ENCODE results near the gene SLC22A9.

GRCh38 chr11:63444160-63444559, 74.6 kb downstream of the SLC22A9 start:
- TF ChIP-seq NFIC (IDR thresholded peaks at IDR 0.05; ENCODE audit: borderline replicate concordance): no peak
- TF ChIP-seq POLR2AphosphoS5 (IDR thresholded peaks at IDR 0.05; ENCODE audit: low read depth, low read length): no peak
- TF ChIP-seq RAD21 (IDR thresholded peaks at IDR 0.05; ENCODE audit: low read length): no peak
- TF ChIP-seq USF1 (IDR thresholded peaks at IDR 0.05; ENCODE audit: borderline replicate concordance, low read depth): no peak
- no peak for TF ChIP-seq CTCF (IDR thresholded peaks at IDR 0.05)
- no peak for TF ChIP-seq USF2 (IDR thresholded peaks at IDR 0.05; ENCODE audit: borderline replicate concordance, low read depth, low read length)
- no peak for TF ChIP-seq GABPA (IDR thresholded peaks at IDR 0.05; ENCODE audit: low read depth)
- no peak for TF ChIP-seq CHD2 (IDR thresholded peaks at IDR 0.05; ENCODE audit: low read length, partially characterized antibody)
- TF ChIP-seq YY1 (IDR thresholded peaks at IDR 0.05; ENCODE audit: low read depth): no peak
- no peak for TF ChIP-seq RFX5 (IDR thresholded peaks at IDR 0.05; ENCODE audit: low read length)

Measured in SK-N-SH (cell line).